Measurements from ENCODE around the gene FBXL16. TPM values are rescaled to one million over a fixed set of nuclear protein-coding genes. Genes with fewer than 3 reads are reported as not detected.

FBXL16 gene
- total and polyA plus RNA-seq, 9 of the 15 experiments (the other 6 are each of a cell fraction or from before 2014, with no cell fraction given), result 0.21 to 8.2 (median 1.7) TPM

- peak overlapping the region; percentile 83 to 98 for H3K9ac ChIP-seq (ENCODE audit: insufficient read depth in 1 of 2, low read depth in 2 of 2, low read length in 2 of 2)
- no peak overlapping the region for H2AFZ ChIP-seq (ENCODE audit: low read depth, low read length)
- no peaks in the 10 kb centered on the region for H3K9me3 ChIP-seq (replicated peaks; ENCODE audit: control insufficient read depth, insufficient read depth, low read depth, low read length)
- ChIA-PET CTCF (ENCODE audit: low intra/inter-chr PET ratio) (no interaction called here), POLR2A (interaction anchor here (0.5 to 1.8 kb wide), 14 partner anchors 9 to 1118 kb away, joined by 3 to 10 read pairs (median 3); partner anchors contain the start of genes METTL26, WDR24 and WFIKKN1)
- peak overlapping the region; percentile 98 for H3K4me3 ChIP-seq
- peaks cover 21% of the 10 kb centered on the region for H4K20me1 ChIP-seq (replicated peaks; ENCODE audit: control insufficient read depth, insufficient read depth, low read length)
- 3% methylated on average over 34 of the region's 44 CpGs for WGBS (ENCODE audit: insufficient coverage, low coverage, missing lambda C conversion rate)
- H3K9me1 ChIP-seq (ENCODE audit: control insufficient read depth, insufficient read depth, low read length), result peaks cover 11% of the 10 kb centered on the region
- no peaks in the 10 kb centered on the region for H3K27me3 ChIP-seq (ENCODE audit: control insufficient read depth in 2 of 2, insufficient read depth in 2 of 2, low read length in 2 of 2)
- H3K4me1 ChIP-seq (replicated peaks in 1 of 2; ENCODE audit: control insufficient read depth in 2 of 2, insufficient read depth in 2 of 2, low read length in 2 of 2), result peaks cover 33 to 98% of the 10 kb centered on the region in 2 experiments
- peak; percentile 54 for FAIRE-seq
- DNase-seq (ENCODE audit: extremely low read depth in 1 of 4, low spot score in 3 of 4), result peak in 1 of 4 experiments; percentile 65
- in situ Hi-C loops (cut with MboI), result no loop called here
- intact Hi-C loops (cut with micrococcal nuclease), result loop anchor here (5.0 kb wide), 1 partner anchor 284 kb away; the partner anchor contains the start of gene NME4
- H3K79me2 ChIP-seq (ENCODE audit: control insufficient read depth, insufficient read depth, low read length), result peaks cover 41% of the 10 kb centered on the region
- peak overlapping the region; percentile 89 for H3K27ac ChIP-seq (ENCODE audit: extremely low read depth, low read depth, low read length)
- peak; percentile 13 for ATAC-seq
- TSS peak; percentile 82 for BruUV-seq (replicated peaks)
- H3K4me2 ChIP-seq (ENCODE audit: insufficient read depth, low read length), result peak overlapping the region; percentile 75
- peaks cover 48% of the 10 kb centered on the region for H3K36me3 ChIP-seq (ENCODE audit: control insufficient read depth, insufficient read depth, low read length)
- TF ChIP-seq, protein P1, sequence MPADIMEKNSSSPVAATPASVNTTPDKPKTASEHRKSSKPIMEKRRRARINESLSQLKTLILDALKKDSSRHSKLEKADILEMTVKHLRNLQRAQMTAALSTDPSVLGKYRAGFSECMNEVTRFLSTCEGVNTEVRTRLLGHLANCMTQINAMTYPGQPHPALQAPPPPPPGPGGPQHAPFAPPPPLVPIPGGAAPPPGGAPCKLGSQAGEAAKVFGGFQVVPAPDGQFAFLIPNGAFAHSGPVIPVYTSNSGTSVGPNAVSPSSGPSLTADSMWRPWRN (IDR thresholded peaks at IDR 0.05; ENCODE audit: low read depth), result no peak
- TF ChIP-seq ZNF263 (CRISPR knock-in tag; IDR thresholded peaks at IDR 0.05; ENCODE audit: borderline replicate concordance) (0 out of 2 replicates have a peak, but pooled peaks have one; percentile 3), ZNF282 (CRISPR knock-in tag; IDR thresholded peaks at IDR 0.05) (0 out of 2 replicates have a peak, but pooled peaks have one; percentile 62), CHD4 (IDR thresholded peaks at IDR 0.05; ENCODE audit: insufficient read depth, insufficient replicate concordance, low read depth, low read length, poor library complexity, severe bottlenecking) (no peak), SUPT5H (IDR thresholded peaks at IDR 0.05) (0 out of 2 replicates have a peak, but pooled peaks have one; percentile 16), POLR2G (IDR thresholded peaks at IDR 0.05; ENCODE audit: low read depth, low read length) (peak; percentile 63; the same call in 1 of the 2 replicates), MYNN (IDR thresholded peaks at IDR 0.05) (peak; percentile 12; the same call in 1 of the 2 replicates), MYNN (CRISPR knock-in tag; IDR thresholded peaks at IDR 0.05) (no peak), TEAD1 (CRISPR knock-in tag; IDR thresholded peaks at IDR 0.05) (peak in 1 of 2 experiments; percentile 24; a peak in 1 of 4 replicates), SMARCA4 (IDR thresholded peaks at IDR 0.05) (no peak), RAD21 (CRISPR knock-in tag; conservative IDR thresholded peaks at IDR 0.05 in 1 of 2, IDR thresholded peaks at IDR 0.05 in 1 of 2) (peak in 1 of 2 experiments; percentile 20; a peak in 1 of 4 replicates), RB1 (IDR thresholded peaks at IDR 0.05; ENCODE audit: low read depth) (0 out of 2 replicates have a peak, but pooled peaks have one; percentile 9), ELF1 (tag; IDR thresholded peaks at IDR 0.05) (0 out of 2 replicates have a peak, but pooled peaks have one; percentile 11), MEIS2 (IDR thresholded peaks at IDR 0.05; ENCODE audit: partially characterized antibody) (no peak), NONO (IDR thresholded peaks at IDR 0.05; ENCODE audit: low read depth in 2 of 2, low read length in 1 of 2) (no peak), ZBTB9 (CRISPR knock-in tag; IDR thresholded peaks at IDR 0.05) (no peak), CBX5 (IDR thresholded peaks at IDR 0.05; ENCODE audit: borderline replicate concordance, low read depth) (no peak), NFYB (IDR thresholded peaks at IDR 0.05; ENCODE audit: extremely low read depth, insufficient read length) (no peak)
- TF ChIP-seq, protein P2, sequence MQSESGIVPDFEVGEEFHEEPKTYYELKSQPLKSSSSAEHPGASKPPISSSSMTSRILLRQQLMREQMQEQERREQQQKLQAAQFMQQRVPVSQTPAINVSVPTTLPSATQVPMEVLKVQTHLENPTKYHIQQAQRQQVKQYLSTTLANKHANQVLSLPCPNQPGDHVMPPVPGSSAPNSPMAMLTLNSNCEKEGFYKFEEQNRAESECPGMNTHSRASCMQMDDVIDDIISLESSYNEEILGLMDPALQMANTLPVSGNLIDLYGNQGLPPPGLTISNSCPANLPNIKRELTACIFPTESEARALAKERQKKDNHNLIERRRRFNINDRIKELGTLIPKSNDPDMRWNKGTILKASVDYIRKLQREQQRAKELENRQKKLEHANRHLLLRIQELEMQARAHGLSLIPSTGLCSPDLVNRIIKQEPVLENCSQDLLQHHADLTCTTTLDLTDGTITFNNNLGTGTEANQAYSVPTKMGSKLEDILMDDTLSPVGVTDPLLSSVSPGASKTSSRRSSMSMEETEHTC (IDR thresholded peaks at IDR 0.05), result no peak
Measured at GRCh38 chr16:680967-681745, 24.4 kb downstream of the FBXL16 start.

All from K562 (cell line).